Uterus (tissue), 4 donors: Measurements from ENCODE around the gene PTCHD1. TPM values are rescaled to one million over a fixed set of nuclear protein-coding genes. Genes with fewer than 3 reads are reported as not detected.

Source experiments
- DNase-seq, 2 donors: peaks; one replicate each; pipeline ENCODE4 v3.0.0-alpha.2; 2019 to 2020
- H3K27ac ChIP-seq, 2 donors: fragments of 200-600 bp; sonication (generic); 1 replicate in 1 of 2; 2 replicates in 1 of 2; pipeline ENCODE4 v1.5.1; 2016 to 2018
- H3K27me3 ChIP-seq, 2 donors: fragments of 200-600 bp; sonication (generic); one replicate each; pipeline ENCODE4 v1.5.1; 2018 to 2019; ENCODE audit warnings: control low read depth in 1 of 2
- H3K36me3 ChIP-seq, 2 donors: fragments of 200-600 bp; sonication (generic); one replicate each; pipeline ENCODE4 v1.5.1; 2019; ENCODE audit warnings: control low read depth in 1 of 2
- H3K4me1 ChIP-seq, 2 donors: fragments of 200-600 bp; sonication (generic); one replicate each; pipeline ENCODE4 v1.5.1; 2018 to 2019; ENCODE audit warnings: control low read depth in 1 of 2
- H3K4me3 ChIP-seq, 2 donors: fragments of 200-600 bp; sonication (generic); 1 replicate in 1 of 2; 2 replicates in 1 of 2; pipeline ENCODE4 v1.5.1; 2018 to 2019; ENCODE audit warnings: mild to moderate bottlenecking in 1 of 2
- H3K9me3 ChIP-seq, 2 donors: fragments of 200-600 bp; sonication (generic); one replicate each; pipeline ENCODE4 v1.5.1; 2019; ENCODE audit warnings: control low read depth in 1 of 2
- POLR2A ChIP-seq, 2 donors: fragments of 450-650 bp; IDR thresholded peaks; one replicate each; pipeline ENCODE4 v1.6.1; 2016; ENCODE audit warnings: antibody characterized with exemption in 2 of 2, mild to moderate bottlenecking in 1 of 2, moderate library complexity in 1 of 2
- intact Hi-C: fragments of 100-400 bp; cut with DNase I; formaldehyde crosslinking; loops from one replicate; pipeline ENCODE4 v1.15.1; 2023; ENCODE audit warnings: low total_unique reads
- total RNA-seq, 4 donors: library from RNA; depleted of rRNA in 3 of 4; stranded (reverse); fragments of >200 nt in 3 of 4; gene quantifications; one replicate each; pipeline versions ENCODE4 v1.1.0 to v1.2.4, GENCODE V29; 2014 to 2023
- TF ChIP-seq, protein P1 (sequence below), 4 experiments: fragments of 200-600 bp in 2 of 4; fragments of 450-650 bp in 2 of 4; sonication (generic) in 2 of 4; IDR thresholded peaks; one replicate each; pipeline ENCODE4 v1.5.1; 2016 to 2019; ENCODE audit warnings: antibody characterized with exemption in 4 of 4, mild to moderate bottlenecking in 2 of 4, moderate library complexity in 1 of 4
- donor health status: DM: yes; HTN: yes; CAD: no.

Gene PTCHD1
- total RNA-seq, 4 donors from 2014 or later, result 2.9 to 12.6 (median 5.3) TPM

DNA sequence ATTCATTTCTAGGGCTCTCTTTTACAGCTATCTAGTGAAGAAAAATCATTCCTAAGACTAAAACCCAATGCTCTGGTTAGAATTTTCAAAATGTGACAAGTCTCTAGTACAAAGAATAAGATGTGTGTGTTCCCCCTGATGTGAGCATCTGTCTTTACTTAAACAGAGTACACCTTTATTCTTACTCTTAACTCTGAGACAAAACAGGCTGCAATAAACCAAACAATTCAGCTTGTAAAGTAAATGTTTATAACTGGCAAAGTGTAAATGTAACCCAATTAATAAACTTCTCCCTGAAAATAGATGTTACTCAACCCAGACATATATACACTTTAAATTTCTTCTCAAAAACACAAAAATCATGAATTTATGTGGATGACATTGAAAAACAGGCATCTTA, 51.6 kb downstream of the PTCHD1 start:
- H3K4me3 ChIP-seq, result no peak overlapping the region
- no peak for TF ChIP-seq POLR2A (IDR thresholded peaks at IDR 0.05)
- TF ChIP-seq, protein P1, sequence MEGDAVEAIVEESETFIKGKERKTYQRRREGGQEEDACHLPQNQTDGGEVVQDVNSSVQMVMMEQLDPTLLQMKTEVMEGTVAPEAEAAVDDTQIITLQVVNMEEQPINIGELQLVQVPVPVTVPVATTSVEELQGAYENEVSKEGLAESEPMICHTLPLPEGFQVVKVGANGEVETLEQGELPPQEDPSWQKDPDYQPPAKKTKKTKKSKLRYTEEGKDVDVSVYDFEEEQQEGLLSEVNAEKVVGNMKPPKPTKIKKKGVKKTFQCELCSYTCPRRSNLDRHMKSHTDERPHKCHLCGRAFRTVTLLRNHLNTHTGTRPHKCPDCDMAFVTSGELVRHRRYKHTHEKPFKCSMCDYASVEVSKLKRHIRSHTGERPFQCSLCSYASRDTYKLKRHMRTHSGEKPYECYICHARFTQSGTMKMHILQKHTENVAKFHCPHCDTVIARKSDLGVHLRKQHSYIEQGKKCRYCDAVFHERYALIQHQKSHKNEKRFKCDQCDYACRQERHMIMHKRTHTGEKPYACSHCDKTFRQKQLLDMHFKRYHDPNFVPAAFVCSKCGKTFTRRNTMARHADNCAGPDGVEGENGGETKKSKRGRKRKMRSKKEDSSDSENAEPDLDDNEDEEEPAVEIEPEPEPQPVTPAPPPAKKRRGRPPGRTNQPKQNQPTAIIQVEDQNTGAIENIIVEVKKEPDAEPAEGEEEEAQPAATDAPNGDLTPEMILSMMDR (IDR thresholded peaks at IDR 0.05), result no peak
- H3K9me3 ChIP-seq, result no peaks in the 10 kb centered on the region
- DNase-seq, result no peak
- H3K36me3 ChIP-seq, result no peaks in the 10 kb centered on the region
- intact Hi-C loops, result no loop called here
- no peak overlapping the region for H3K27ac ChIP-seq
- no peaks in the 10 kb centered on the region for H3K27me3 ChIP-seq
- no peaks in the 10 kb centered on the region for H3K4me1 ChIP-seq

DNA sequence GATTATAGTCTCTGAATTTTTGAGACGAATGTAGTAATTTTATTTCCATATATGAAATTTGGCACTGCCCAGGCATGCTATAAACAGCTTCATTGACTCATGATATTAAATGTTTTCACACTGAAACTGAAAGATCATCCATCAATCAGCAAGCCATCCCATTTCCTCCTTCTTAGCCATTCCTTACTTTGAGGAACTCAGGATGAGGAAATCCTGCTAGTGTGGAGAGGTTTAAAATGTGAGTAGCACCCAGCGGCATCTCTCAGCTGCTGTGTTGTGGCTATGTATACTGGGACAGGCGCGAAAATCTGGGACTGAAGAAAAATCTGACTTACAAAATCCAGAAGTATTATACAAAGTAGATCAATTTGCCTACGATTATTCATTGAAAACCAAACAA, 52.1 kb downstream of the PTCHD1 start:
- no peak for TF ChIP-seq POLR2A (IDR thresholded peaks at IDR 0.05)
- TF ChIP-seq, protein P1 (IDR thresholded peaks at IDR 0.05), result no peak
- intact Hi-C loops, result no loop called here
- Histone ChIP-seq H3K27me3 (no peaks in the 10 kb centered on the region), H3K4me1 (no peaks in the 10 kb centered on the region), H3K9me3 (no peaks in the 10 kb centered on the region), H3K27ac (no peak overlapping the region), H3K36me3 (no peaks in the 10 kb centered on the region), H3K4me3 (no peak overlapping the region)
- DNase-seq, result no peak

DNA sequence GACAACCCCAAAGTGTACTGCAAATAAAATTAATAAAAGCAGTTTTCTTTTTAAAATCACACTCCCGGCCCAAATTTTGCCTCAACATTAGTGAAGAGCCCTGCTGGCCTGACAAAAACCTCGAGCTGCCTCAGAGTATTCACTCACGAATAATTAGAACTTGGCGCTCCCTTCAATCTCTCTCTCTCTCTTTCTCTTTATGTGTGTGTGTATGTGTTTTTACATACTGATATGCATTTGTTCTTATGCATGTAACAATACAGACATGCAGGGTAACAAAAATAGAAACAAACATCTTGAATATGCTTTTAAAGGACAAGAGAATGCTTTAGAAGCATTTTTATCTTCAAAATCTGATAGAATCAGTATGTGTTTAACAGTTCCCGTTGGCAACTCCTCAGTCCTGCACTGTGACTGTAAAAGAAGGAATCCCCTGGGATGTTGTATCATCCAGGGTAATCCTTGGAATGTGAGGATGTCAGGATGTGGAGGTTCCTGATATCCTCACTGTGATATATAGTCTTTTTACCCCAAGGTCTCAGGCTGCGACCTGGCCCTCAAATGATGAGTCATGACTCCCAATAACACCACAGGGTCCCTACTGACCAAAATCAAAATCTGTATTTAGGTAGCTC, 53.0 kb downstream of the PTCHD1 start:
- Histone ChIP-seq H3K4me3 (no peak overlapping the region), H3K9me3 (no peaks in the 10 kb centered on the region), H3K27me3 (no peaks in the 10 kb centered on the region), H3K27ac (no peak overlapping the region), H3K4me1 (no peaks in the 10 kb centered on the region), H3K36me3 (no peaks in the 10 kb centered on the region)
- TF ChIP-seq, protein P1 (IDR thresholded peaks at IDR 0.05), result no peak
- TF ChIP-seq POLR2A (IDR thresholded peaks at IDR 0.05), result no peak
- no peak for DNase-seq
- intact Hi-C loops, result no loop called here

DNA sequence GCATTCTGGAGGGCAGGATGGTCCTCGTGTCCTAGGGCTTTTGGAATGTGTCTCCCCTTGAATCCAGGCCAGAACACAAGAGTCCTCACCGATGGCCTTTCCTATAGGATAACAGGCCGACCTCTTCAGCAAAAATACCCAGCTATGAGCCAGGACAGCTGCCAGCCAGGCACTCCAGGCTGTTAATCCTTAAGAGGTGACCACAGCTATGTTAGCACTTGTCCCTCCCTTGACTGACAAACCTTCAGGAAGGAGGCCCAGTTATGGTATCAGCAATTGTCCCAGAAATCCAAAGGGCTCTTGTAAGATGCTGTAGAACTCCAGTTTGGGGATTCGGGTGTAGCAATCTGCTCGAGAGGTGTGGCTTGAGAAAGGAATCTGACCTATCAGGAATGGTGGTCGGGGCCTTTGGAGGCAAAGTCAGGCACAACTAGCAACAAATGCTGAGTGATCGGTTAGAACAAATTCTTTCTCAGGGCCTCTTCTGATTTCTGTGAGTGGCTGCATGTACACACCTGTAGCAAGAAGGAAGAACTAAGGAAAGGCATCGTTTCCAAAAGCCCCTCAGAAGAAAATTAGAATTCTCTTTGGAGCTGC, 54.6 kb downstream of the PTCHD1 start:
- H3K27ac ChIP-seq, result no peak overlapping the region
- no peaks in the 10 kb centered on the region for H3K36me3 ChIP-seq
- no peak overlapping the region for H3K4me3 ChIP-seq
- H3K27me3 ChIP-seq, result no peaks in the 10 kb centered on the region
- DNase-seq, result no peak
- no peaks in the 10 kb centered on the region for H3K9me3 ChIP-seq
- intact Hi-C loops, result no loop called here
- H3K4me1 ChIP-seq, result no peaks in the 10 kb centered on the region
- no peak for TF ChIP-seq POLR2A (IDR thresholded peaks at IDR 0.05)
- TF ChIP-seq, protein P1 (IDR thresholded peaks at IDR 0.05), result no peak

DNA sequence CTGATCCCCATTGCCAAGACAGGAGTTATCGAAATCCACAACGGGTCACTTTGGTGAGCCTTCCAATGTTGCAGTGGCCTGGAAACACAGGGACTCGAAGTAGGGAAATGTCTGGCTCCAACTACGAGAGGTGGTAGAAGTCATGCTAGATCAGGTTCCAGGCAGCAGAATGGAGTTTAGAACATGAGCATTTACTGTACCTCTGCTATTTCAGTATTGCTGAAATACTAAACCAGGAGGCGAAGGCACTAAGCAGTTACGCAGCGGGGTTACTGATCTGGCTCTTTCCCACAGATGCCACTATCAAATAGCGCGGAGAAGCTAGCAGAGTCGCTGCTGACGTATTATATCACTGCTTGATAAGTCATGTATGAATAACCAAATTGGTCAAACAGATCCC, 56.3 kb downstream of the PTCHD1 start:
- intact Hi-C loops, result no loop called here
- no peak for DNase-seq

More for the DNA sequence above, 56.3 kb downstream of the PTCHD1 start:
- no peaks in the 10 kb centered on the region for H3K27me3 ChIP-seq
- no peak overlapping the region for H3K4me3 ChIP-seq
- no peaks in the 10 kb centered on the region for H3K9me3 ChIP-seq
- TF ChIP-seq, protein P1 (IDR thresholded peaks at IDR 0.05), result no peak
- no peak for TF ChIP-seq POLR2A (IDR thresholded peaks at IDR 0.05)
- no peak overlapping the region for H3K27ac ChIP-seq
- no peaks in the 10 kb centered on the region for H3K4me1 ChIP-seq
- no peaks in the 10 kb centered on the region for H3K36me3 ChIP-seq
